Hematopoietic multipotent progenitor cell treated with erythropoietin and hydrocortisone succinate and interleukin-3 and kit ligand, for 17 days (in vitro differentiated cells): ENCODE measurements around the gene TOLLIP.

Experiments
- DNase-seq: peaks from one replicate; pipeline ENCODE4 v3.0.0-alpha.2; 2015; ENCODE audit warnings: low spot score

TOLLIP gene

DNA sequence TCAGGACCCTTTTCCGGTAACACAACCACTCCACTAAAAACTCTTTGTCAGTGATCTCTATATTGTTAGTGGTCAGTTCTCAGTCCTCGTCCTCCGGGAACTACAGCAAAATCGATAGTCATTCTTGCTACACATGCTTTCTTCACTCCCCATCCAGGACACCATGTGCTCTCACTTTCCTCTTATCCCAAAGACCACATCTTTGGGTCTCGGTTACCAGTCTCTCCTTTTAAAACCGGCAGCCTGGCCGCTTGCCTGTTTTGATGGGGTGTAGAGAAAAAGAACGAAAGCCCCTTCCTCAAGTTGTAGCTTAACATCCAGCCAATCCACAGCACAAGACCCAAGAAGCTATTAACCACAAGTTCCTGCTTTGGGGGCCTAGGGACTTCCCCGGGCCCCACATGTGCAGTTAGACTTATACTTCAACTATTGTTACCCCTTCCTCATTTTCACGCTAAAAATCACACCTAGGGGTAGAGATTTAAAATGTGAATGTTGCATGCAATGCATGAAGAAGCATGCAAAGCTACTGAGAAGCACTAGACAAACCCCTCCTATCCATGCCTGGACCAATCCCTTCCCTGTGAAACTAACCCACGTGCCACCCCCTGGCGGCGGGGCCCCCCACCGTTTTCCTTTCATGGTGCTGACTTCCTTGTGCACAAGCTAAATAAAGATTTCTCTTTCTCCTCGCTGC lies 1.5 kb upstream of the TOLLIP start:
- DNase-seq, result no peak

DNA sequence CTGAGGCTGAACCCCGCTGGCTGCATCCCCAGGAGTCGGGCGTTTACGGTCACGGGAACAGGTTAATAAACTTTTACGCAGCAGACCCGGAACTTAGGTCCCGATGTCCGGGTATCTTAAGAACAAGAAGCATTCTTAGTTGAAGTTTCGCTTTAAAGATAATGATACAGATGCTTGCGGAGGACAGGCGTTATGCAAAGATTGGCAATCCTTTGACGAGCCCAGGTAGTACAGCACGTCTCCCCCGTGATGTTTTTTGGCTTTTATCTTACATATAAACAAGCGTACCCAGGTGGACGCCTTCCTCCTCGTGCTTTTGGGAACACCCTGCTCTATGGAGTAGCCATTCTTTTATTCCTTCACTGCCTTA lies 871 bp upstream of the TOLLIP start:
- DNase-seq, result no peak

DNA sequence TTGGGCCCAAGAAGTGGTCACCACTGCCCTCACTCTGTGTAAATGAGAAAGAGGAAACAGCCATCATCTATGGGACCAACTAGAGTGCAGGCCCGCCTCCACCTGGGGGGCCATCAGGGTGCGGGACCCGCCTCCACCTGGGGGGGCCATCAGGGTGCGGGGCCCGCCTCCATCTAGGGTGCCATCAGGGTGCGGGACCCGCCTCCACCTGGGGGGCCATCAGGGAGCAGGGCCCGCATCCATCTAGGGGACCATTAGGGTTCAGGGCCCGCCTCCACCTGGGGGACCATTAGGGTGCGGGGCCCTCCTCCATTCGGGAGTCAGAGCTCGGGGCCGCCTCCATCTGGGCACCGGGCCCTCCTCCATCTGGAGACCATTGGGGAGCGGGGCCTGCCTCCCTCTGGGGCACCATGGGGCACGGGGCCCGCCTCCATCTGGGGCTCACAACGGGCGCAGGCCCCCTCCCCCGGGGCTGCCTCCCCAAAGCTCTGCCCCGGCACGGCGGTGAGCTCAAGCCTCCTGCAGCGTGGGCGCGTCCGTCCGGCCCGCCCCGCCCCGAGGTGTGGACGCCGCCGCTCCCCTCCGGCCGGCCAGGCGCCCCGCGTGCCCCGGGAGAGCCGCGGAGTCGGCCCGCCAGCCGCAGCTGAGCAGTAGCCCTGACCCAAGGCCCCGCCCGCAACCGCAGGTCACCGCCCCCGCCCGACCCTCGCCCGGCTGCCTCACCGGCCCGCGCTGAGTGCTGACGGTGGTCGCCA lies 512 bp downstream of the TOLLIP start:
- no peak for DNase-seq

DNA sequence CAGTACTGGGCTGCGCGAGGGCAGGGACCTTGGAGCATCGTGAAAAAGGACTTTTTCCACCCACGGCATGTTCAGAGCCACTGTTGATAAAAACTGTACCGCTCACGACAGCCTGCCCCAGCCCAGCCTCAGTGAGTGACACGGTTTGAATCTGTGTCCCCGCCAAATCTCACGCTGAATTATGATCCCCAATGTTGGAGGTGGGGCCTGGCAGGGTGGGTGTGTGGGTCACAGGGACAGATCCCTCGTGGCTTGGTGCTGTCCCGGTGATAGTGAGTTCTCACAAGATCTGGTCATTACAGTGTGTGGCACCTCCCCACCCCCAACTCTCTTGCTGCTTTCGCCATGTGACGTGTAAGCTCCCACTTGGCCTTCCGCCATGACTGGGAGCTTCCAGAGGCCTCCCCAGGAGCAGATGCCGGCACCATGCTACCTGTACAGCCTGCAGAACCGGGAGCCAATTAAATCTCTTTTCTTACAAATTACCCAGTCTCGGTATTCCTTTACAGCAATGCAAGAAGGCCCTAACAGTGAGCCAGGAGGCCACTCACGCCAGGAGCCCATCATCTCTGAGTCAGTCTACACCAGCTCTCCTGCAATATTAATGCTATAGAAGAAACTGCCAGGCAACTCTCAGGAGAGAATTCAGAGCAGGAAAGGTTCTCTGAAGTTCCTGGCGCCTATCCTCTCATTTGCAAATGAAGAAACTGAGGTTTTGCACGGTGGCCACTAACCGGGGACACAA lies 1.3 kb downstream of the TOLLIP start:
- DNase-seq, result no peak

DNA sequence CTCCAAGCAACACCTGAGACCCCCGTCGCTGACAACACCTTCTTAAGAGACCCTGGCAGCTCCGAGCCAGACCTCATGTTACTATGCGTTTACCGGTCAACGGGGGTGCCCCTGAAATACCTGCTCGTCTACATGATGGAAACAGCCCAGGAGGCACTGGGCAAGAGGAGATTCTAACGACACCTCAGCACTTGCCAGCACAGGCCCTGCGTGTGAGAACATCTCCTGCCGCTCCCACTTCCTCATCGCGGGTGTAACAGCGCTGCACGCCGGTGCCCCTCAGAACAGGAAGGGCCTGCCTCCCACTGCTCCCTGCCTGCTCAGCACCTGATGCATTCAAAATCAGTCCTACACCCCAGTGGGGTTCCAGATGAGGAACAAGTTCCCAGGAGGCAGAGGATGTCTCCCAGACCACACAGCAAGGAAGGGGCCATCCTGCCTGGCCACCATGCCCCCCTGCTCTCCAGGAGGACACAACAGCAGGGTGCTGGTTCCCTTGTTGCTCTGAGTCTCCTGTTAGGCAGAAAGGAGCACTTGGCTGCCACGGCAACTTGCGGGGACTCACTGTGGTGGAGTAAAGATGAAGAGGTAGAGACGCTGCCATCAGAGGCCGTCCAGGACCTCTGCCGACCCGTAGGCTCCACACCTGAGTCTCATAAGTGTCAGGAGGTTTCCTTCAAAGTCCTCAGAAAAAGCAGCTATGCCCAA lies 2.1 kb downstream of the TOLLIP start:
- no peak for DNase-seq

DNA sequence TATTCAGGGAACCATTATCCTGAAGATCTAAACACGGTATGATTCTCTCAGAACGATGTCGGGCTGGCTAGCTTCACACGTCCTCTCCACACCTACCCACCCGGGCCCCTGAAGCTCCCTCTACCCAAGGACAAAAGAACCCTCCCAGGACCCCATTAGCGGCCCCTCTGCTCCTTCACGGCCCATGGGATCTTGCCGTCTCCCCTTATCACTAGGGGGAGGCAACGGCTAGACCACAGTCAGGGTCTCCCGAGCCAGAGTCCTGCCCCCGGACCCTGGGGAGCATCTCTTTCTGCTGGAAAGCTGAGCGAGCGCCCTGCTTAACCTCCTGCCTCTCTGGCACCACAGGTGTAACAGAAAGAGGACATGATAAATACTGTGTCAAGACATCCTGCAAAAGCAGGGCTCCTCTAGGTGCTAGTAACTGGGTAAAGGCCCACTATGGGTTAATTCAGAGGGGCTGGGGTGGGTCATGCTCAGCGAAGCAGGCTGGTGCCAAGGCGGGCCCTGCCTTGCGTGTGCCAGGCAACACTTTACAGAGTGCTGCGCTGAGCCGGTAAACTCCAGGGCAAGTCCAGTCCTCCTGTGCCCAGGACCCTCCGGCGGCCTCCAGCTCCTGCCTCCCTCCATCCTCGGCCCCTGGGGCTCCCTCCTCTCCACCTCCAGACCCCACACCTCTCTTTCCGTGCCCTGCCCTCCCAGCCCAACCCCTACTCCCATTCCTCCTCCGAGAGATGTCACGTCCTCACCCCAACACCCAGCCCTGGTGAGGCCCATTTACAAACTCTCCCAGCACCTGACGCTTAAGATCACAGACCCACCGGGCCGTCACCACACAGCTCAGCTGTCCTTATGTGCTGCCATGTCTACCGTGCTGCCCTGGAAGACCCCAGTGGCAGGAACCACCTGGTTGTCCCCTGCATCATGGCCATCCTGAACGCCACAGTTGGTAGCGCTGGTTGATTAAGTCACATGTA lies 3.0 kb downstream of the TOLLIP start:
- no peak for DNase-seq

DNA sequence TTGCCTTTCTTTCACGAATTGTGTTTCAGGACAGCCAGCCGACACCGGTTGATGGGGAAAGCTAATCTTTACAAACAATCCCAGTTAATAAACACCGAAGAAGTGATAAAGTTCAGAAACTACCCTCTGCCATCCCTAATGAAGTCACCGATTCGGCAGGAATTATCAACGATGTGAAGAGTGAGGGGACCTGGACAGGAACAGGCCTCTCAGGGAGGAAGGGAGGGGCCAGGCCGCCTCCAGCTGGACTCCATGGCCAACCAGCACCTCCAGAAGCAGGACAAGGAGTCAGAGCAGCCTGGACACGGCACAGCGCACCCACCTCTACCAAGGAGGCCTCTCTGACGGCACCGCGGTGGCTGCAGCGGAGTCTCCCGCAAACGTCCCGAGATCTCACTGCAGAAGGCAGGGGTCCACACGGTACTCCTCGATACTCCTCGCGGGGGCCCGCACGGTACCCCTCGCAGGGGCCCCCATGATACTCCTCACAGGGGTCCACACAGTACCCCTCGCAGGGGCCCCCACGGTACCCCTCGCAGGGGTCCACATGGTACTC lies 3.9 kb downstream of the TOLLIP start:
- DNase-seq, result no peak

DNA sequence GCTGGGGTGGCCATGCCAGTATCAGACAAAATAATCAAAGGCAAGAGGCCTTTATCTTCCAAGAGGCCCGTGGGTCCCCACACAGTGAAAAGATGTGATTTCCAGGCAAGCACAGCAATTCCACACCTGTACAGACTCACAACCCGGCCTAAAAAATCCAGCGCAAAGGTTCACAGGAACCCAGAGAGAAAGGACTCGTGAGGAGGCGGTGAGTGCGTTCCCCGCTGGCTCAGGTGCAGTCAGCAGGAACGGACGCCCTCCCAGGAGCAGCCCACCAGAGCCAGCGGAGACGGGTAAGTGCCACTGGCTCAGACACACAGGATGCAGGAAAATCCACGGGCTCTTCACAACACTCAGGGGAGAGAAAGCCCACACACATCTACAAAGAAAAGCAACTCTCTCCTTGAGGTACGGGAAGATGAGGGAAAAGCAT lies 4.4 kb downstream of the TOLLIP start:
- no peak for DNase-seq

DNA sequence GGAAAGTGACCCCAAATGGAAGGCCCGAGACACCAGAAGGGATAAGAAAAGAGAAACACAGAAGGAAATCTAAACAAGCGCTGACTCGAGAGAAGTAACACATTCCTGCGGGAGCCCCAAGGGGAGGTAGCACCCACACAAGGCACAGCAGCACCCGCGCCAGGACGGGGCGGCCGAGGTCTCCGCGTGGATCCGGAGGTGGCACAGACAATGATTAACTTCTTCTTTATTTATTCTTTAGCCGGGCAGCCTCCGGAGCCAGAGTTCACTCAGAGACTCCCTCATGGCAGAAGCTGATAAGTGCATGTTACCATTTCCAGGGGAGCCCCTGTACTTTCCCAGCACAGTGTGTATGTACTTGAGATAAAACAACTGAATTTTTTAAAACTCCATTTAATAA lies 5.1 kb downstream of the TOLLIP start:
- DNase-seq, result no peak

DNA sequence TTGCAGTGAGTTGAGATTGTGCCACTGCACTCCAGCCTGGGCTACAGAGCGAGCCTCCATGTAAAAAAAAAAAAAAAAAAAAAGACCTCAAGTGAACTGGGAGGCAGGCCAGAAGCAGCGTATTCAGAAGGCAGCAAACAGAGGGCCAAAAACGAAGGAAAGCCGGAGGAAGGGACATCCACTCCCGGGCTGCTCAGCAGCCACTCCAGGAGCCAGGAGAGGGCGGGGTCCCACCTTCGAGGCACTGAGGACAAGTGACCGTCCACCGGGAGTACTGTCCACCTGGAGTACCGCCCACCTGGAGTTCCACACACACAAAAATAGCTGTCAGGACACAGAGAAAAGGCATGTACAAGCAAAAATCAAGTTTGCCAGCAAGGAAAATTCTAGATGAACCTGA lies 5.5 kb downstream of the TOLLIP start:
- no peak for DNase-seq

DNA sequence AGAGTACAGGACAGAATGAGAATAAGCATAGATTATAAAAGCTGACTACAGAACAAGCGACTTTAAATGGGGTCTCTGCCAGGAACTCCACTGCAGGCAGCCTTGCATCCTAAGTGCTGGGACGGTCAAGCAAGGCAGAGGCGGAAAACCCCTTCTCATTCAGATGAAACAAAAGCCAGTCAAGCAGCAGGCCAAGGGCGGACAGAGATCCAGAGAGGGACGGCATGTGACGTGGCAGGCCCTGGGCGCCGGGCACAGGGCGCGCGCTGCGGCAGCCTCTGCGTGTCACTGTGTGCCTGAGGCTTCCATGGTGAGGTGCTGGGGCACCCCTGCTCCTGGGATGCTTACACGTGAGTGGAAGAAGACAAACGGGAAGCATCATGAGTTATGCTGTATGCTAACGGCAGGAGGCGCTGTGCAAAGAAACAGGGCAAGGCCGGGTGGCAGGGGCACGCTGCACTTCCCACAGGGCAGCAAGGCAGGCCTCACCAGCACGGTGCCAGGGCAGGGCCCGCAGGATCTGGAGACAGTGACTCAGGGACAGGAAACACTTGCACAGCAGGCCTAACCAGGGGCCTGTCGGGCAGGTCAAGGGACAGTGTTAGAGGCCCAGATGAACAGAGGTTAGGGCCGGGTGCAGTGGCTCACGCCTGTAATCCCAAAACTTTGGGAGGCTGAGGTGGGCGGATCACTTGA lies 6.2 kb downstream of the TOLLIP start:
- no peak for DNase-seq

DNA sequence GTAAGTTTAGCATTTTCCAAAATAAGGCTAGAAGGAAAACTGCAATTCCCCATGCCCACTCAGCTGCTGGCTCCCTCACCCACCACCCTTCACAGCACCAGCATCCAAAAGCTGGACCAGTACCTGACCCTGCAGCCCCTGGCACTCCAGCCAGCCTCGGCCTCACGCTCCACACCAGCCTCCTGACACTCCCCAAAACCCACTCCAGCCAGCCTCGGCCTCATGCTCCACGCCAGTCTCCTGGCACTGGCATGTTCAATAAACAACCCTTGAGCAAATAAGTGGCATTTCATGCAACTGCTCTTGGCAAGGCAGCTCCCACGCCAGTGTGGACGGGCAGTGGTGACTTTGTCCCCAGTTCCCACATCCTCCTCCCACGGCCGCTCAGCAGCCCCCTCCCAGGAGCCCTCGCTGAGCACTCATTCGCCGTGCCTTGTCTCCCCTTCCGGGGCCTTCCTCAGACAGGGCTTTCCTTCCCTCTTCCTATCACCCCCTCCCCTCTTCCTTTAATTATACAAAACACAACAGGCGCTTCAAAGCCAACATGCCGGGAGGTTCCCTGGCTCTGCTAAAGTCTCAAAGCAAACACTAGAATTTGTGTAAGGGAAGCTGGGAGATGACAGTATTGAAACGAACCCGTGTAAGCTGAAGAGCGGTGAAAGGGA lies 6.8 kb downstream of the TOLLIP start:
- no peak for DNase-seq

DNA sequence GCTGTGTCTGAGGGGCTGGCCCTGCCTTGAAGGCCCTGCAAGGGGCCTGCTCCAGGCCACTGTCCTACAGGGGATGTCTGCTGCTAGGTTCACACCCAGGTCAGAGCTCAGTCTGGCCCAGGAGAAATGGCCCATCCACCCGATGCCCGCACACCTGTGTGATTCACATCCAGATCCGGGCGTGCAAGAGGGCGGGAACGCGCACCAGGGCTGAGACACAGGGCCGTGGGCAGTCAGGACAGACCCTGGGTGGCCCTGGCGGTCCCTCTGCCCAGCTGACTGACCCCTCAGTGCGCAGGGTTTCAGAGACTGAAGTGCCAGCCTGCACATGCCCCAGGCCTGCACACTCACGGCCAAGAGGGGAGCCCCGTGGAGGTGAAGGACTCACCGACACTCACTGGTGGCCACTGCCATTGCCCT lies 7.4 kb downstream of the TOLLIP start:
- DNase-seq, result no peak

DNA sequence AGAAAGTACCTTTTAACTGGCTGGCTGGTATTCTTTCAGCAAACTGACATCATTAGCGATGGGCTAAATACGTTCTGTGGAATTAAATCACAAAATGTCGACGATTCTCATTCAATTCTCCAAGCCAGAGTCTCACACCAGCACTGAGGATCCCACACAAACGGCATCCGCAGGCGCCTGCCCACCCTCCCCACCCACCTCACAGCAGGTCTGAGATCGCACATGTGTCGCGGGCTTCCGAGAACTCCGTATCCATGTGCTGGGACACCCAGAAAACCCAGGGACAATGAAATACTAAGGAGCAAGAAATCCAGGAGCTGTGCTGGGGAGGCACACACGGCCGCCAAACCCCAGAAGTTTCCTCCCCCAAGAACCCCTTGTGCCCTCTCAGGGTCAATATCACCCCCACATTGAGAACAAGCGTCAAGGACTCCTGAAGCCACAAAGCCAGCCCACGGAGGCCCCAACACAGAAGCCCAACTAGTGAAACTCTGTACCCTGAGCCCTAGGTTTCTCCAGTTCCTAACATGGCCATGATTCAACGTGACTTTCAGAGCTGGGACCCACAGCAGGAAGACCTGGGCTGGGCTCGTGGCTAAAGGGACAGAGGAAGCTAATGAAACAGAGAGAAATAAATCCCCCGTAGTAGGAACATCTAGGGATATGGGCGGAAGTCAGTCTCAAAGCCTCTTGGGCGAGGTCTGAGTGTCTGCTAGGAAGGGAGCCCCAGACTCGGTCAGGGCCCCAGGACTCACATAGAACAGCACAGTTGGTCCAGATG lies 8.0 kb downstream of the TOLLIP start:
- DNase-seq, result no peak

DNA sequence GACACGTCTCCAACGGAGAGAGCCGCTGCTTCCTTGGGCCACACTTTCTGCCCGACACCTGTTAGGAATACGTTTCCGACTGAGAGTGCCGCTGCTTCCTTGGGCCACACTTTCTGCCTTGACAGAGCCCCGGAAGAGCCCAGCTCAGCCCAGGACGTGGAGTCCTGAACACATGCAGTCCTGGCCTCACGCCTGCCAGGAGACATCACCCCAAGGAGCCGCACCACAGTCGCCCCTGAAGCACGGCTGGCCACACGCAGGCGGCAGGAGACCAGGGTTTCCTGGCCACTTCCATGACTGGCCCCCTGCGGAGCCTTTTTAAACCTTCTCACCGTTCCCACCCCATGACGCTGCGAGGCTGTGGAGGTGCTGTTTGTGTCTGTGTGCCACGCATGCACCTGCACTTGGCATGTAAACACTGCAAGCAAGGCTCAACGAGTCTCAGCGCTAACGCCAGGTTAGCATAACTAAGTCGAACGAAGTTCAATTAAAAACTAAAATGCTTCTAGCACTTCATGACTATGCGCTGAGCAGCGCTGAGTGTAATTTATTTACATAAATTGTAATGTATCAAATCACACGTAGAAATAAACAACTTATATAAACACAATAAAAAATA lies 8.8 kb downstream of the TOLLIP start:
- no peak for DNase-seq

DNA sequence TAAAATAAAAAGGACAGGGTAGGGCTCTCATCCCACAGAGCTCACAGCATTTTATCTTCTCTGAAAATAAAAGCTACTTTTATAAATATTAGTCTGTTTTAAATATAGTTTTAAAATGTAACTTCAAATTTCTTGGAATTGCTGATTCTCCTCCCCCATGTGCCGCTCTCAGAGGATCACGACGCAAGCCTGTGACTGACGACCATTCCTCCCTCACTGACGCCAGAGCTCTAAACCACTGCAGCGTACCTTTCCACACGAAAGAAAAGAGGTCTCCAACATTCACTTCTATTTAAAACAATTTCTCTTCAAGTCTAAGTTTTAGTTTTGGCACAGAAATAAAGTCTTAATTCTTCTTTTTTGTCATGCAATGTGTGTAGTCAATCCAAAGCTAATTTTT lies 9.3 kb downstream of the TOLLIP start:
- DNase-seq, result no peak

DNA sequence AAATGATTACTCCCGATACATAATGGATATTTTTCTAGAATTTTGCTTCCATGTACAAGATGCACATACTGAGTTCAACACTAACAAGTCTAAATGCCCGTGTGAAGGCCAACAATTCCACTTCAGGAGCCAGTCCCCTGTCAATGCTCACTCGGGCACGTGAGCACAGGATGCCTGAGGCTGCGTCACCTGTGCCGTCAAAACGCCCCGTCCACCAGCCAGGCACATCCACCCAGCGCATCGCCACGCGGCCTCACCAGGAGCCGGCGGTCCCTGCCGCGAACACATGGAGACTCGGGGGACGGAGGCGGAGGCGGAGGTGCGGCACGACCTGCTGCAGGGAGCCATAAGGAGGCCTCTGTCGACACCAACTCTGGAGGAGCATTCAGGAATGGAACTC lies 9.8 kb downstream of the TOLLIP start:
- DNase-seq, result no peak

DNA sequence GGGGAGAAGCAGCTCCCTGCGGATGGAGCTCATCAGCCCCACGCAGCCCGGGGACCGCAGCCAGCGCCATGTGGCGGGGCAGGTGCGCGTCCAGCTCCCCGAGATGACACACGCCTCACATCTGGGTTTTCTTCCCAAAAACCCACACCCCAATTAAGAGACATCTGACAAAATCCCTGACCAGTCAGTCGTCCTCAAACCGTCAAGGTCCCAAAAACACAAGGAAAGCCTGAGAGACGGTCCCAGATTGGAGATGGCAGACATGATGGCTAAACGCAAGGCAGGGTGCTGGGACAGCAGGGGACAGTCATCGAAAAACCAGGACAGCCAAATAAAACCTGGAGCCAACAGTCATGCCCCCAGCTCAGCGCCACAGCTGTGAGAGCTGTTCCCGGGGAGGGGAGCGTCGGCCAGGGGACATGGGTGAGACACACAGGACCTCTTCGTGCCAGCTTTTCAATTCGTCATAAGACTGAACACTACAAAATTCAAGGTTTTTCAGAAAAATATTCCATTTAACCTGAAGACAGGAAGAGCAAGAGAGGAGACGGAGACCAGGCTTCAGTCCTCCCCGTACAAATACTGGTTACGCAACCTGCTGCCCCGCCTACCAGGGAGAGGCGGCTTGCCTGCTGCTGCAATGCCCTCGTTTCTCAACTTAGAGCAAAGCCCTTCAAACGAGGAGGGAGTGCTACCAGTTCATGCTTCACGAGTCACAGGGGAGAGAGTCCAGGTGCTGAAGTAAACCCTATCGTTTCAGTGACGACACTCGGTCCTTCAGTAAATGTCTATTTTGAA lies 10.5 kb downstream of the TOLLIP start:
- DNase-seq, result peak; percentile 53
